ENCODE data around the gene ATP9A.
"Not testable (repeated sequence)": the region's sequence is repeated elsewhere in the genome, so short reads cannot be mapped to it uniquely, and the experiment has no call there.

Gene ATP9A

GRCh38 chr20:51790256-51790655 is 22.1 kb upstream of the ATP9A start:
- Histone ChIP-seq H3K4me2 (no peak overlapping the region), H3K36me3 (ENCODE audit: insufficient read depth) (no peaks in the 10 kb centered on the region), H2AFZ (ENCODE audit: low read depth) (no peak overlapping the region), H3K27ac (no peak overlapping the region), H3K79me2 (ENCODE audit: insufficient read depth, low read depth) (no peaks in the 10 kb centered on the region), H3K4me1 (ENCODE audit: low read depth, poor library complexity, severe bottlenecking) (no peaks in the 10 kb centered on the region), H3K4me3 (IDR thresholded peaks at IDR 0.05; ENCODE audit: insufficient read depth, low read depth, low read length) (no peak overlapping the region), H4K20me1 (ENCODE audit: insufficient read depth) (no peaks in the 10 kb centered on the region), H3K9ac (no peak overlapping the region), H3K27me3 (ENCODE audit: insufficient read depth, low read depth) (no peaks in the 10 kb centered on the region)
- no peak for TF ChIP-seq CTCF (conservative IDR thresholded peaks at IDR 0.05; ENCODE audit: low read depth, low read length)

GRCh38 chr20:51789434-51789833 is 21.2 kb upstream of the ATP9A start:
- no peaks in the 10 kb centered on the region for H3K36me3 ChIP-seq (ENCODE audit: insufficient read depth)
- no peak overlapping the region for H3K27ac ChIP-seq
- no peaks in the 10 kb centered on the region for H3K79me2 ChIP-seq (ENCODE audit: insufficient read depth, low read depth)
- H3K4me2 ChIP-seq: no peak overlapping the region
- no peak overlapping the region for H3K4me3 ChIP-seq (IDR thresholded peaks at IDR 0.05; ENCODE audit: insufficient read depth, low read depth, low read length)
- no peak overlapping the region for H3K9ac ChIP-seq
- H3K27me3 ChIP-seq (ENCODE audit: insufficient read depth, low read depth): no peaks in the 10 kb centered on the region
- no peak for TF ChIP-seq CTCF (conservative IDR thresholded peaks at IDR 0.05; ENCODE audit: low read depth, low read length)
- no peak overlapping the region for H2AFZ ChIP-seq (ENCODE audit: low read depth)
- H3K4me1 ChIP-seq (ENCODE audit: low read depth, poor library complexity, severe bottlenecking): no peaks in the 10 kb centered on the region
- H4K20me1 ChIP-seq (ENCODE audit: insufficient read depth): no peaks in the 10 kb centered on the region

GRCh38 chr20:51788822-51789221 is 20.6 kb upstream of the ATP9A start:
- no peak overlapping the region for H3K4me2 ChIP-seq
- H3K9ac ChIP-seq: no peak overlapping the region
- no peaks in the 10 kb centered on the region for H3K27me3 ChIP-seq (ENCODE audit: insufficient read depth, low read depth)
- TF ChIP-seq CTCF (conservative IDR thresholded peaks at IDR 0.05; ENCODE audit: low read depth, low read length): no peak
- no peaks in the 10 kb centered on the region for H4K20me1 ChIP-seq (ENCODE audit: insufficient read depth)
- no peak overlapping the region for H2AFZ ChIP-seq (ENCODE audit: low read depth)
- no peaks in the 10 kb centered on the region for H3K4me1 ChIP-seq (ENCODE audit: low read depth, poor library complexity, severe bottlenecking)
- no peak overlapping the region for H3K4me3 ChIP-seq (IDR thresholded peaks at IDR 0.05; ENCODE audit: insufficient read depth, low read depth, low read length)
- no peaks in the 10 kb centered on the region for H3K36me3 ChIP-seq (ENCODE audit: insufficient read depth)
- H3K79me2 ChIP-seq (ENCODE audit: insufficient read depth, low read depth): no peaks in the 10 kb centered on the region
- H3K27ac ChIP-seq: no peak overlapping the region

GRCh38 chr20:51784299-51784698 is 16.1 kb upstream of the ATP9A start:
- H3K79me2 ChIP-seq (ENCODE audit: insufficient read depth, low read depth): no peaks in the 10 kb centered on the region
- H3K9ac ChIP-seq: no peak overlapping the region
- no peaks in the 10 kb centered on the region for H4K20me1 ChIP-seq (ENCODE audit: insufficient read depth)
- no peaks in the 10 kb centered on the region for H3K36me3 ChIP-seq (ENCODE audit: insufficient read depth)
- no peak overlapping the region for H3K4me3 ChIP-seq (IDR thresholded peaks at IDR 0.05; ENCODE audit: insufficient read depth, low read depth, low read length)
- H3K27me3 ChIP-seq (ENCODE audit: insufficient read depth, low read depth): no peaks in the 10 kb centered on the region
- H3K4me1 ChIP-seq (ENCODE audit: low read depth, poor library complexity, severe bottlenecking): no peaks in the 10 kb centered on the region
- H3K27ac ChIP-seq: no peak overlapping the region
- no peak overlapping the region for H2AFZ ChIP-seq (ENCODE audit: low read depth)
- TF ChIP-seq CTCF (conservative IDR thresholded peaks at IDR 0.05; ENCODE audit: low read depth, low read length): no peak
- no peak overlapping the region for H3K4me2 ChIP-seq

- not testable (repeated sequence) for H3K27ac ChIP-seq; H3K4me3 ChIP-seq (IDR thresholded peaks at IDR 0.05; ENCODE audit: insufficient read depth, low read depth, low read length); H3K4me2 ChIP-seq; H4K20me1 ChIP-seq (ENCODE audit: insufficient read depth); H2AFZ ChIP-seq (ENCODE audit: low read depth); H3K36me3 ChIP-seq (ENCODE audit: insufficient read depth); H3K4me1 ChIP-seq (ENCODE audit: low read depth, poor library complexity, severe bottlenecking); H3K79me2 ChIP-seq (ENCODE audit: insufficient read depth, low read depth); H3K27me3 ChIP-seq (ENCODE audit: insufficient read depth, low read depth); H3K9ac ChIP-seq
Measured at GRCh38 chr20:51778229-51778759, 10.1 kb upstream of the ATP9A start.

Measured in KMS-11 (cell line).